ENCODE data around the gene CEP89.
"Not testable (repeated sequence)": the region's sequence is repeated elsewhere in the genome, so short reads cannot be mapped to it uniquely, and the experiment has no call there.

The CEP89 gene

GRCh38 chr19:32966750-32967149, 5.0 kb downstream of the CEP89 start:
- DNase-seq (ENCODE audit: low read depth, low spot score): no peak

- DNase-seq (ENCODE audit: low read depth, low spot score): no peak
Observed at GRCh38 chr19:32945260-32945659, 26.5 kb downstream of the CEP89 start.

GRCh38 chr19:32941273-32941672, 30.5 kb downstream of the CEP89 start:
- not testable (repeated sequence) for DNase-seq (ENCODE audit: low read depth, low spot score)

- no peak for DNase-seq (ENCODE audit: low read depth, low spot score)
Observed at GRCh38 chr19:32936065-32936464, 35.7 kb downstream of the CEP89 start.

- DNase-seq (ENCODE audit: low read depth, low spot score): no peak
Observed at GRCh38 chr19:32935629-32936028, 36.1 kb downstream of the CEP89 start.

GRCh38 chr19:32933571-32933970, 38.2 kb downstream of the CEP89 start:
- DNase-seq (ENCODE audit: low read depth, low spot score): no peak

- no peak for DNase-seq (ENCODE audit: low read depth, low spot score)
Observed at GRCh38 chr19:32930567-32930966, 41.2 kb downstream of the CEP89 start.

GRCh38 chr19:32928806-32929205, 43.0 kb downstream of the CEP89 start:
- peak; percentile 24 for DNase-seq (ENCODE audit: low read depth, low spot score)

GRCh38 chr19:32924200-32924599, 47.6 kb downstream of the CEP89 start:
- no peak for DNase-seq (ENCODE audit: low read depth, low spot score)

GRCh38 chr19:32921624-32922023, 50.1 kb downstream of the CEP89 start:
- DNase-seq (ENCODE audit: low read depth, low spot score): no peak

GRCh38 chr19:32919365-32919764, 52.4 kb downstream of the CEP89 start:
- no peak for DNase-seq (ENCODE audit: low read depth, low spot score)

GRCh38 chr19:32917616-32917996, 54.2 kb downstream of the CEP89 start:
- DNase-seq (ENCODE audit: low read depth, low spot score): no peak

GRCh38 chr19:32916969-32917615, 54.7 kb downstream of the CEP89 start:
- DNase-seq (ENCODE audit: low read depth, low spot score): no peak

GRCh38 chr19:32914879-32915660, 56.7 kb downstream of the CEP89 start:
- no peak for DNase-seq (ENCODE audit: low read depth, low spot score)

GRCh38 chr19:32911467-32911866, 60.3 kb downstream of the CEP89 start:
- no peak for DNase-seq (ENCODE audit: low read depth, low spot score)

GRCh38 chr19:32910874-32911273, 60.9 kb downstream of the CEP89 start:
- DNase-seq (ENCODE audit: low read depth, low spot score): no peak

- no peak for DNase-seq (ENCODE audit: low read depth, low spot score)
Observed at GRCh38 chr19:32910094-32910493, 61.7 kb downstream of the CEP89 start.

GRCh38 chr19:32909257-32909656, 62.5 kb downstream of the CEP89 start:
- no peak for DNase-seq (ENCODE audit: low read depth, low spot score)

- DNase-seq (ENCODE audit: low read depth, low spot score): no peak
Observed at GRCh38 chr19:32908641-32909190, 63.0 kb downstream of the CEP89 start.

GRCh38 chr19:32902448-32902847, 69.3 kb downstream of the CEP89 start:
- DNase-seq (ENCODE audit: low read depth, low spot score): no peak

- DNase-seq (ENCODE audit: low read depth, low spot score): no peak
Observed at GRCh38 chr19:32901504-32902161, 70.1 kb downstream of the CEP89 start.

- DNase-seq (ENCODE audit: low read depth, low spot score): no peak
Observed at GRCh38 chr19:32896516-32897214, 75.1 kb downstream of the CEP89 start.

Measured in brain pericyte (primary cell).